GM20431 (cell line): ENCODE measurements around the gene CENATAC.
"Not testable (repeated sequence)": the region's sequence is repeated elsewhere in the genome, so short reads cannot be mapped to it uniquely, and the experiment has no call there.

Experiments used
- in situ Hi-C: fragments of 300-500 bp; cut with MseI, MboI; formaldehyde crosslinking; loops from one replicate; pipeline ENCODE4 v1.15.0; 2020; ENCODE audit warnings: low sequenced_read_pairs; ENCODE audit not compliant: unreplicated experiment

Gene CENATAC

GRCh38 chr11:118988280-118988679 is 9.7 kb upstream of the CENATAC start:
- in situ Hi-C loops = no loop called here

GRCh38 chr11:118991486-118992038 is 6.4 kb upstream of the CENATAC start:
- in situ Hi-C loops = not testable (repeated sequence)

- in situ Hi-C loops = no loop called here
Measured at GRCh38 chr11:118996926-118997626, 862 bp upstream of the CENATAC start.

GRCh38 chr11:118998388-118998717 is 415 bp downstream of the CENATAC start:
- in situ Hi-C loops = no loop called here

- in situ Hi-C loops = no loop called here
Measured at GRCh38 chr11:118998822-118999221, 884 bp downstream of the CENATAC start.

- in situ Hi-C loops = no loop called here
Measured at GRCh38 chr11:119000906-119001305, 3.0 kb downstream of the CENATAC start.

GRCh38 chr11:119006656-119007055 is 8.7 kb downstream of the CENATAC start:
- in situ Hi-C loops = no loop called here

- in situ Hi-C loops = no loop called here
Measured at GRCh38 chr11:119011476-119012053, 13.6 kb downstream of the CENATAC start.

- in situ Hi-C loops = no loop called here
Measured at GRCh38 chr11:119012629-119013170, 14.8 kb downstream of the CENATAC start.

- in situ Hi-C loops = no loop called here
Measured at GRCh38 chr11:119014209-119014924, 16.4 kb downstream of the CENATAC start.

GRCh38 chr11:119015054-119015611 is 17.2 kb downstream of the CENATAC start:
- in situ Hi-C loops = no loop called here

- in situ Hi-C loops = no loop called here
Measured at GRCh38 chr11:119016216-119017009, 18.5 kb downstream of the CENATAC start.

- in situ Hi-C loops = not testable (repeated sequence)
Measured at GRCh38 chr11:119017377-119017776, 19.4 kb downstream of the CENATAC start.

GRCh38 chr11:119018074-119018938 is 20.4 kb downstream of the CENATAC start, which contains the start of the genes RPS25 and TRAPPC4:
Gene RPS25 (minus strand): TSS chr11:119018343. CDS start chr11:119018284, 59 bp downstream.
Gene TRAPPC4 (plus strand): TSS chr11:119018766. CDS start chr11:119018796, 30 bp downstream.
- in situ Hi-C loops = no loop called here

GRCh38 chr11:119019996-119020395 is 22.1 kb downstream of the CENATAC start:
- in situ Hi-C loops = no loop called here

- in situ Hi-C loops = no loop called here
Measured at GRCh38 chr11:119021631-119022030, 23.7 kb downstream of the CENATAC start.

- in situ Hi-C loops = no loop called here
Measured at GRCh38 chr11:119023741-119024140, 25.8 kb downstream of the CENATAC start.

- in situ Hi-C loops = no loop called here
Measured at GRCh38 chr11:119024430-119025098, 26.6 kb downstream of the CENATAC start.
